Astrocyte (in vitro differentiated cells and primary cell): ENCODE data around the gene ITCH. TPM values are rescaled to one million over a fixed set of nuclear protein-coding genes. Genes with fewer than 3 reads are reported as not detected.
"Not testable (repeated sequence)": the region's sequence is repeated elsewhere in the genome, so short reads cannot be mapped to it uniquely, and the experiment has no call there.

ENCODE experiments used
- DNase-seq: peaks from one replicate; pipeline ENCODE4 v3.0.0-alpha.2; 2010; ENCODE audit warnings: low read depth
- FAIRE-seq: peaks from 2 replicates; lab custom pipeline; 2011; peaks lifted over from hg19 to GRCh38; lab: Jason Lieb, UNC
- H2AFZ ChIP-seq: 2 replicates; pipeline ENCODE4 v1.6.0; 2012; ENCODE audit warnings: low read depth, low read length, inconsistent platforms
- H3K27ac ChIP-seq: 2 replicates; pipeline ENCODE4 v1.5.1; 2011; ENCODE audit warnings: low read depth, low read length, inconsistent platforms
- H3K27me3 ChIP-seq: 2 replicates; pipeline ENCODE4 v1.6.0; 2011; ENCODE audit warnings: low read length, inconsistent platforms; ENCODE audit not compliant: insufficient read depth
- H3K36me3 ChIP-seq: 2 replicates; pipeline ENCODE4 v1.5.1; 2011; ENCODE audit warnings: low read length, inconsistent platforms; ENCODE audit not compliant: insufficient read depth
- H3K4me1 ChIP-seq: 2 replicates; pipeline ENCODE4 v1.5.1; 2011; ENCODE audit warnings: low read length, inconsistent platforms; ENCODE audit not compliant: insufficient read depth
- H3K4me2 ChIP-seq: 2 replicates; pipeline ENCODE4 v1.6.0; 2012; ENCODE audit warnings: low read length, inconsistent platforms
- H3K4me3 ChIP-seq: 2 replicates; pipeline ENCODE4 v1.5.1; 2011; ENCODE audit warnings: low read depth, mild to moderate bottlenecking, low read length, inconsistent platforms; ENCODE audit not compliant: insufficient read depth
- H3K79me2 ChIP-seq: 2 replicates; pipeline ENCODE4 v1.6.0; 2012; ENCODE audit warnings: mild to moderate bottlenecking, low read length, inconsistent platforms; ENCODE audit not compliant: insufficient read depth
- H3K9ac ChIP-seq: 2 replicates; pipeline ENCODE4 v1.6.0; 2012; ENCODE audit warnings: mild to moderate bottlenecking, low read length, inconsistent platforms
- H3K9me3 ChIP-seq: 2 replicates; pipeline ENCODE4 v1.5.1; 2012; ENCODE audit warnings: low read depth, mild to moderate bottlenecking, low read length, inconsistent platforms; ENCODE audit not compliant: insufficient read depth
- H4K20me1 ChIP-seq: 2 replicates; pipeline ENCODE4 v1.6.0; 2012; ENCODE audit warnings: low read length, inconsistent platforms; ENCODE audit not compliant: insufficient read depth
- H3K27ac Mint-ChIP-seq: one replicate; pipeline ENCODE4 v1.8.0; 2021; ENCODE audit warnings: mild to moderate bottlenecking, mixed read lengths; ENCODE audit not compliant: unreplicated experiment
- H3K27me3 Mint-ChIP-seq: one replicate; pipeline ENCODE4 v1.8.0; 2021; ENCODE audit warnings: low read depth, mixed read lengths; ENCODE audit not compliant: unreplicated experiment
- H3K36me3 Mint-ChIP-seq: one replicate; pipeline ENCODE4 v1.8.0; 2021; ENCODE audit warnings: low read depth, mixed read lengths; ENCODE audit not compliant: unreplicated experiment
- H3K4me1 Mint-ChIP-seq: one replicate; pipeline ENCODE4 v1.8.0; 2021; ENCODE audit warnings: low read depth, mixed read lengths; ENCODE audit not compliant: unreplicated experiment
- H3K4me3 Mint-ChIP-seq: one replicate; pipeline ENCODE4 v1.8.0; 2021; ENCODE audit warnings: mild to moderate bottlenecking, moderate library complexity, mixed read lengths; ENCODE audit not compliant: unreplicated experiment
- H3K9me3 Mint-ChIP-seq: one replicate; pipeline ENCODE4 v1.8.0; 2021; ENCODE audit warnings: mild to moderate bottlenecking, mixed read lengths; ENCODE audit not compliant: unreplicated experiment
- CTCF ChIP-seq: IDR thresholded peaks from 2 replicates; pipeline ENCODE4 v1.5.1; 2011; ENCODE audit warnings: low read depth, mild to moderate bottlenecking, inconsistent platforms, low read length, moderate library complexity; ENCODE audit not compliant: insufficient read depth
- EZH2 ChIP-seq: IDR thresholded peaks from 2 replicates; pipeline ENCODE4 v1.6.1; 2012; ENCODE audit warnings: mild to moderate bottlenecking, low read length, inconsistent platforms; ENCODE audit not compliant: insufficient read depth
- total RNA-seq: library from RNA; stranded (reverse); gene quantifications from 2 replicates; pipeline ENCODE4 v1.2.1, GENCODE V29; 2021

ITCH gene
- total RNA-seq, 1 donor from 2014 or later = 79.0 TPM

GRCh38 chr20:34337544-34337943 is 25.5 kb upstream of the ITCH start:
- H3K27ac Mint-ChIP-seq = no peak overlapping the region
- no peaks in the 10 kb centered on the region for H3K79me2 ChIP-seq

GRCh38 chr20:34337982-34338726 is 24.9 kb upstream of the ITCH start:
- Histone ChIP-seq H3K36me3 (no peaks in the 10 kb centered on the region), H3K4me2 (no peak overlapping the region), H3K4me3 (no peak overlapping the region), H3K9me3 (no peaks in the 10 kb centered on the region), H4K20me1 (no peaks in the 10 kb centered on the region), H3K79me2 (no peaks in the 10 kb centered on the region), H3K9ac (no peak overlapping the region), H3K27me3 (no peaks in the 10 kb centered on the region), H2AFZ (no peak overlapping the region), H3K27ac (no peak overlapping the region), H3K4me1 (peaks cover 9% of the 10 kb centered on the region)
- Mint-ChIP-seq H3K4me3 (no peak overlapping the region), H3K4me1 (peaks cover 9% of the 10 kb centered on the region), H3K27me3 (no peaks in the 10 kb centered on the region), H3K27ac (no peak overlapping the region), H3K36me3 (no peaks in the 10 kb centered on the region), H3K9me3 (no peaks in the 10 kb centered on the region)
- no peak for FAIRE-seq
- DNase-seq = no peak
- TF ChIP-seq EZH2 (no peak), CTCF (no peak)

More at GRCh38 chr20:34337544-34337943, 25.5 kb upstream of the ITCH start:
- no peak overlapping the region for H3K4me3 Mint-ChIP-seq
- H3K9me3 ChIP-seq = no peaks in the 10 kb centered on the region
- no peak overlapping the region for H3K9ac ChIP-seq
- H3K4me1 ChIP-seq = peaks cover 9% of the 10 kb centered on the region
- DNase-seq (no peak), FAIRE-seq (no peak)
- TF ChIP-seq EZH2 = no peak
- TF ChIP-seq CTCF = no peak
- H3K4me1 Mint-ChIP-seq = peaks cover 9% of the 10 kb centered on the region
- H3K4me2 ChIP-seq = no peak overlapping the region
- H3K9me3 Mint-ChIP-seq = no peaks in the 10 kb centered on the region
- H4K20me1 ChIP-seq = no peaks in the 10 kb centered on the region
- H3K27ac ChIP-seq = no peak overlapping the region
- no peaks in the 10 kb centered on the region for H3K36me3 ChIP-seq
- H3K27me3 Mint-ChIP-seq = no peaks in the 10 kb centered on the region
- H3K4me3 ChIP-seq = no peak overlapping the region
- H3K27me3 ChIP-seq = no peaks in the 10 kb centered on the region
- H3K36me3 Mint-ChIP-seq = no peaks in the 10 kb centered on the region
- no peak overlapping the region for H2AFZ ChIP-seq

GRCh38 chr20:34340726-34341125 is 22.3 kb upstream of the ITCH start:
- H2AFZ ChIP-seq, H3K36me3 ChIP-seq, H3K4me3 Mint-ChIP-seq, H3K4me3 ChIP-seq, H3K27ac ChIP-seq, H3K79me2 ChIP-seq, H4K20me1 ChIP-seq, H3K27me3 ChIP-seq, H3K27ac Mint-ChIP-seq, DNase-seq, H3K36me3 Mint-ChIP-seq, FAIRE-seq, H3K9me3 ChIP-seq, H3K9me3 Mint-ChIP-seq, H3K27me3 Mint-ChIP-seq, H3K4me1 Mint-ChIP-seq, H3K9ac ChIP-seq, H3K4me1 ChIP-seq, H3K4me2 ChIP-seq: not testable (repeated sequence)

GRCh38 chr20:34341199-34341598 is 21.9 kb upstream of the ITCH start:
- H3K4me3 Mint-ChIP-seq, H3K27me3 Mint-ChIP-seq, H3K36me3 ChIP-seq, H3K9me3 Mint-ChIP-seq, H3K4me1 ChIP-seq, DNase-seq, H3K4me3 ChIP-seq, H3K9me3 ChIP-seq, H3K36me3 Mint-ChIP-seq, H4K20me1 ChIP-seq, H3K4me2 ChIP-seq, H3K27ac ChIP-seq, H3K27me3 ChIP-seq, FAIRE-seq, H2AFZ ChIP-seq, H3K9ac ChIP-seq, H3K79me2 ChIP-seq, H3K27ac Mint-ChIP-seq, H3K4me1 Mint-ChIP-seq: not testable (repeated sequence)
